A673 (cell line): ENCODE data around the gene RPAP3.

ENCODE experiments used
- CTCF ChIP-seq: fragments of 300-800, 200-600 bp; sonication (generic); conservative IDR thresholded peaks from 2 replicates; pipeline ENCODE4 v1.5.1; 2017; ENCODE audit warnings: low read depth, mild to moderate bottlenecking, antibody characterized with exemption, low read length, moderate library complexity, mixed read lengths
- EZH2 ChIP-seq: fragments of 200-600 bp; sonication (generic); IDR thresholded peaks from 2 replicates; pipeline ENCODE4 v1.6.1; 2017; ENCODE audit warnings: borderline replicate concordance, low read depth, mild to moderate bottlenecking, mixed read lengths, antibody characterized with exemption, low read length; ENCODE audit not compliant: poor library complexity, severe bottlenecking

GRCh38 chr12:47746073-47746472 is 40.2 kb upstream of the RPAP3 start:
- no peak for TF ChIP-seq CTCF
- TF ChIP-seq EZH2 = no peak
